HL-60 (cell line): ENCODE results near the gene AFF3.

ENCODE experiments used
- CTCF ChIP-seq: IDR thresholded peaks from one replicate; pipeline ENCODE4 v1.5.1; 2011; ENCODE audit warnings: low read length, control low read depth, inconsistent platforms; ENCODE audit not compliant: insufficient read depth
- GABPA ChIP-seq: IDR thresholded peaks from 2 replicates; pipeline ENCODE4 v1.6.1; 2012; ENCODE audit warnings: low read depth
- POLR2AphosphoS5 ChIP-seq: IDR thresholded peaks from 2 replicates; pipeline ENCODE4 v1.6.1; 2012; ENCODE audit warnings: low read depth
- REST ChIP-seq: IDR thresholded peaks from 2 replicates; pipeline ENCODE4 v1.6.1; 2012; ENCODE audit warnings: low read depth; ENCODE audit not compliant: insufficient replicate concordance

- no peak for TF ChIP-seq CTCF
- no peak for TF ChIP-seq POLR2AphosphoS5
- no peak for TF ChIP-seq REST
- no peak for TF ChIP-seq GABPA
Measured at GRCh38 chr2:99554871-99555270, 587.5 kb downstream of the AFF3 start.
